GM18507 (cell line): ENCODE measurements around the gene ABTB1.
"Not testable (repeated sequence)": the region's sequence is repeated elsewhere in the genome, so short reads cannot be mapped to it uniquely, and the experiment has no call there.

Experiments used
- DNase-seq: peaks from one replicate; pipeline ENCODE4 v3.0.0; 2011; ENCODE audit warnings: low read depth; ENCODE audit not compliant: insufficient read length; ENCODE audit errors: extremely low spot score
- FAIRE-seq: peaks from 2 replicates; lab custom pipeline; 2011; peaks lifted over from hg19 to GRCh38; lab: Jason Lieb, UNC

ABTB1 gene

GRCh38 chr3:127698286-127698685, 25.5 kb downstream of the ABTB1 start:
- FAIRE-seq (no peak), DNase-seq (no peak)

DNA sequence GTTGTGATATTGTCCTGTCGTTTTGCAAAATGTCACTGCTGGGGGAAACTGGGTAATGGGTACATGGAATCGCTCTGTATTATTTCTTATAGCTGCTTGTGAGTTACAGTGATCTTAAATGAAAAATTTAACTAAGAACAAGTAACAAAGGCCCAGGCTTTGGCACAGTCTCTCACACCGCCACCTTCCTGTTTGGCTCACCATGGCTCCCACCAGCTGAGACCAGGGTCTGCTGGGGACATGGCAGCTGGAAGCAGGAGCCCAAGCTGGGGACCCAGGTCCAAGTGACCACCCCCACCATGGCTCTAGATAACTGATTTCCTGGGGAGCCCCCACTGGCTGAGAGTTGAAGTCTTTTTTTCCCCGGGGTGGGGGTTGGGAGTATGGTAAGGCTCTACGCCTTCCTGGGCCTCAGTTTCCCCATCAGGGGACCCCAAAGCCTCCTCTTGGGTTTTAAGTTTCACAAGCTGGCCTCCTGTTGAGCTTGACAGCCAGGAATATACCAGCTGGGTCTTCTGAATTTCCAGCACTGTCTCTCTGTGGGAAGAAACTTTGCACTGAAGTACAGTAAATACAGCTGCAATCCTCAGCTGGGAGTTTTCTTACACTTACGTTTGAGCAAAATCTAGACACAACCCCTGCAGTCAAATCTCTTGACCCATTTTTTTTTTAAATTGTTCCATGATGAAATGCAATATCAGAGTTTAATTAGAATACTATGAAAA, 26.1 kb downstream of the ABTB1 start:
- no peak for FAIRE-seq
- DNase-seq = no peak

- FAIRE-seq (no peak), DNase-seq (no peak)
These were observed 26.9 kb downstream of the ABTB1 start for GRCh38 chr3:127699416-127700300.

- no peak for DNase-seq
- no peak for FAIRE-seq
These were observed 27.7 kb downstream of the ABTB1 start for GRCh38 chr3:127700406-127700805.

- no peak for FAIRE-seq
- DNase-seq = no peak
These were observed 28.6 kb downstream of the ABTB1 start for GRCh38 chr3:127701280-127701911.

DNA sequence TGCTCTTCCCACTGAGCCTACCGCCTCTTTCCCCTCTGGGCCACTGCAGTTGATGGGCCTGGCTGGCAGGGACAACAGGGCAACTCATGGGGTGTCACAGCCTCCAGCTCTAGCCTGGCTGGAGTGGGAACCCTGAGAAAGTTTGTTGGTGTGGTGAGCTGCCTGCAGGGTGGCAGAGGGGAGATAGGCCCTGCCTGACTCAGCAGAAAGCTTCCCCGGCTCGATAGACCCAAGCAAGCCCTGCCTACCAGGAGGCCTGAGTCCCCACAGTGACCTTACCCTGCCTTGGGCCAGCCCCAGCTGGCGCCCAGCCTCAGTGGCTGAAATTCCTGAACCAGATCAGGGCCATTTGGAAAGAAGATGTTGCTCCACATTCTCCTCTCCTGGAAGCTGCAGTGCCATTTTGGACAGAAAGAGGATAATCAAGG, 29.4 kb downstream of the ABTB1 start:
- no peak for DNase-seq
- FAIRE-seq = no peak

GRCh38 chr3:127704840-127705239, 32.1 kb downstream of the ABTB1 start:
- DNase-seq, FAIRE-seq: not testable (repeated sequence)

DNA sequence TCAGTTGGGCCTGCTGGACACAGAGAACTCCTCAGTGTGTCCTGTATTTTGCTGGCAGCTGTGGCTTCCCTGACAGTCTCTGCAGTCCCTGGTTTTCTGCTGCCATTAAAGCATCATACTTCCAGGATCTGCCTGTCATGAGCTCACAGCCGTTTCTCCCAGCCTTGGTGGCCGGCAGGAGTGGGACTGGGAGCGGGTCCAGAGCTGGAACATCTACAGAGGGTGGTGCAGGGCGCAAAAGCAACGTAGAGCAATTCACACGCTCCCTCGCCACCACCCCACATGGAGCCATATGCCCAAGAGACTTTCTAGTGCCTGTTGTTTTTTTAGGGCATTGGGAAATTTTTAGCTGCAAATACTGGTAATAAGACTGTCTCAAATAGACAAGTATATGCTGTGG, 33.6 kb downstream of the ABTB1 start:
- DNase-seq = no peak
- no peak for FAIRE-seq

- FAIRE-seq = no peak
- no peak for DNase-seq
These were observed 34.1 kb downstream of the ABTB1 start for GRCh38 chr3:127706785-127707351.

- FAIRE-seq (no peak), DNase-seq (no peak)
These were observed 35.2 kb downstream of the ABTB1 start for GRCh38 chr3:127707851-127708411.

- FAIRE-seq (no peak), DNase-seq (no peak)
These were observed 36.1 kb downstream of the ABTB1 start for GRCh38 chr3:127708837-127709236.

DNA sequence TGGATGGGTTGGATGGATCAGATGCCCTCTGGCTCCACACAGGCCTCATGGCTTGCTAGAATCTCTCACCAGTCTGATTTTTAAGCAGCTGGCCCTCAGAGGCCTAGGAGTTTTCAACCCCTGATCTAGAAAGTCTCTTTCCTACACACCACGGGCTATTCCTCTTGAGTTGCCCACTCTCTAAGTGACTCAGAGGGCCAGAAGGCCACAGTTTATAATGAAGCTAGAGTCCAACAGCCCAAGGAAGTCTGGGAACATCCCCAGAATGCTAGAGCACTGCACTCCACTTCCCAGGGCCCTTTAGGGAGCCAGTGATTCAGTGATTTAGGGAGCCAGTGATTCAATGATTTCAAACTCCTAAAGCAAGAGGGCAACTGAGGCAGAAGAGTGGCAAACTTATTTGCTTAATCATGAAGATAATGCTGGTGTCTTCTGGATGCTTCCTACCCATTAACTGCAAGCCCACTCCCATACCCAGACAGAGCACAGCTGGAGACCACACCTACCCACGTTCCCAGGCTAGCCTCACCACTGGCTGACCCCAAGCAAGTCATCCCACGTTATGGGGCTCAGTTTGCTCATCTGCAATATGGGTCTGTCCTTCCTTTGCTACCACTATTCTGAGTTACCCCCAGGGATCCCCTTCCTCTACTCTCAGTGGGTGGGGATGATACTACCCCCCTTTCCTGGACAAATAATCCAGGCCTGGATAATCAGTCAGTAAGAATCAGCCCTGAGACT, 36.7 kb downstream of the ABTB1 start:
- FAIRE-seq (no peak), DNase-seq (no peak)

DNA sequence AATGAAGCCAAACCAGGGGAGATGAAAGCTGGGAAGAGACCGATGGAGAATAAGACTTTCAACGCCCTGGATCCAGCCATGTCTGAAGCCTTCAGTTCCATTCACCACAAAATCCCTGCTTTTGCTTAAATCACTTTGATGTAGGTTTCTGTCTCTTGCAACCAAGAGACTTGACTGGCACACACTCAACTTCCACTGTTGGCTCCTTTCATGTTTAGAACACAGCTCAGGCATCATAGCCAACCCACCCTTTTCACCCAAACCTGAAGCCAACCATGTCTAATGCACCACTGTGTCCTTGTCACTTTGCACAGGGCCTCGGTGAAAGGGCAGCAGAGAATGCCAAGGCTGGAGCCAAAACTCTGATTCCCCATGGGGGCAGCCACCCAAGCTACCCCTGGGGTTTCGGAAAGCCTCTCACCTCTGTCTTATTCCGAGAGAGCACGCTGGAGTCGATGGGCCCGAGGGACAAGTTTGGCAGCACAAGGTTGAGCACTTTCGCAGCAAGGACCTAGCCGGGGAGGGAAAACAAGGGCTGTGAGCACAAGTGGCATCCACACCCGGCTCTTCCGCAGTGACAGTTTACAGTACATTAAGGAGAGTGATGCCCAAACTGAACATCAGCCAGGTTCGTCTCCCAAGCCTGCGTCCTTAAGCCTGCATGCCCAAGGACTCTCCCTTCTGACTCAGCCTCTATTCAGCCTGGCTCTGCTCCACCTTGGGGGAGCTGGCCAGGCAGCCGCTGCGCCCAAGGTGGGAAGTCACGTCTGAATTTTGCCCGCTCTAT, 37.6 kb downstream of the ABTB1 start:
- FAIRE-seq (no peak), DNase-seq (no peak)

DNA sequence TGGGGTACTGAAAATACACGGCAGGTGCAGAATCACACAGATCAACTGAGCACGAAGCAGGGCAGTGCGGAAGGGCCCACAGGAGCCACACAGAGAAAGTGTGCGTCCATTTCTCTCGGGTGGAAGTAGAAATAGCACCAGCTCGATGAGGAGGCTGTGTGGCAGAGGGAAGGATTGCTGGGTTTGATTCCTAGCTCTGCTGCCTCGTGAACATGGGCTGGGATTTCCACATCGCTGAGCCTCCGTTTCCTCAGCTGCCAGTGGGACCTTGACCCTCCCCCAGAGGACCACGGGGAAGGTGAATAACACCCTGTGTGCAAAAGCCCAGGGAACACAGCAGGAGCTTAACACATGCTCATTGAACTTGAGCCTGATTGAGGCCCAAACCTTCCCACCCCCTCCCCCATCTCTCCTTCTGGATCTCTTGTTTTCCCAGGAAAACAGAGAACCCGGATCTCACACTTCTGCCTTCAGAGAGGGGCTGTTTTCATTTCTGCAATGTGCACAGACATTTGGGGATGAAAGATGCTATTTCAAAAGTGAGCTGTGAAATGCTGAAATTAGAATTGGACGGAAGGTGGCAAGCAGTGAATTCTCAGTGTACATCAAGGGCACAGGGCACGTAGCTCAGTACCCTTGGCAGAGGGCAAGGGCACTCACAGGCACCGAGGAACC, 38.4 kb downstream of the ABTB1 start:
- DNase-seq = no peak
- FAIRE-seq = no peak

GRCh38 chr3:127711896-127712295, 39.1 kb downstream of the ABTB1 start:
- DNase-seq = no peak
- FAIRE-seq = no peak

DNA sequence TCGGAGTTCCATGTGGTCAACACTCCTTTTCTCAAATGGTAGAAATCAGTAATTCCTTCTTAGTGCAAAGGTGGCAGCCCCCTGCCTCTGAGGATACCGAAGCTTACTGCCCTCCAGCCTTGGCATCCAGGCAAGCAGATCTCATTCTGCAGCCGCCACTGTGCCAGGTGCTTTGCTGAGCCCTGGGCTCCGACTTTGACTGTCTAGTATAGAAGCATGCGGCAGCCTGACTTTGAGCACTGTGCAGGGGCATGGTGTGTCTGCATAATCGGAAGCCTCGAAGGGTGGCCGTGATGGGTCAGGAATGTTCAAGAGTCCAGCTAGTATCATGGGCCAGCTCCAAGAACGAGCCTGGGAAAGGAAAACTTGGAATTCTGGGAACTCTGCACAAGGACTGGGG, 39.7 kb downstream of the ABTB1 start:
- no peak for DNase-seq
- FAIRE-seq = no peak

GRCh38 chr3:127712881-127713771, 40.4 kb downstream of the ABTB1 start:
- FAIRE-seq (no peak), DNase-seq (no peak)
